Measurements from ENCODE around the gene RPP40. TPM values are rescaled to one million over a fixed set of nuclear protein-coding genes. Genes with fewer than 3 reads are reported as not detected.

RPP40 gene
- total RNA-seq, 6 experiments from 2014 or later, result 11.2 to 18.2 (median 16.8) TPM

DNA sequence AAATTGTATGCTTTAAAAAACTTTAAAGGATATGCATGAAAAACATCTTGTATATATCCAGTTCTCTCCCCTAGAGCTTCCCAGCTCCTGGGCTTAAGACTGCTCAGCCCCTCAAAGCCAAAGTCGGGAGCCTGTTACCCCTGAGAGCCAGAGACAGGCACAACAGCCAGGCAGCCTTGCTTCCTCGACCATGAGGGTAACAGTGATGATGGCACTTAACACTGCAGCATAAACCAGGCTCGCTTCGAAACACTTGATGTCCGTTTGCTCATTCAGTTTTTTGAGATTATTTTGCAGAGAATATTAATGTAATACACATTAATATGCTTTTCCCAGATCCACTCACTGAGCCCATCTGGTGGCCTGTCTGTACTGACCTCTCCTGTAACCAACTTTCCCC is 47.2 kb downstream of the RPP40 start:
- Mint-ChIP-seq H3K27ac (no peak overlapping the region), H3K27me3 (ENCODE audit: insufficient read depth) (peaks cover 1% of the 10 kb centered on the region), H3K4me1 (ENCODE audit: low read depth) (peaks cover 18% of the 10 kb centered on the region), H3K36me3 (ENCODE audit: low read depth) (peaks cover 7% of the 10 kb centered on the region; the same call in 1 of the 2 replicates), H3K9me3 (no peaks in the 10 kb centered on the region), H3K4me3 (no peak overlapping the region)
- TF ChIP-seq, protein P1, sequence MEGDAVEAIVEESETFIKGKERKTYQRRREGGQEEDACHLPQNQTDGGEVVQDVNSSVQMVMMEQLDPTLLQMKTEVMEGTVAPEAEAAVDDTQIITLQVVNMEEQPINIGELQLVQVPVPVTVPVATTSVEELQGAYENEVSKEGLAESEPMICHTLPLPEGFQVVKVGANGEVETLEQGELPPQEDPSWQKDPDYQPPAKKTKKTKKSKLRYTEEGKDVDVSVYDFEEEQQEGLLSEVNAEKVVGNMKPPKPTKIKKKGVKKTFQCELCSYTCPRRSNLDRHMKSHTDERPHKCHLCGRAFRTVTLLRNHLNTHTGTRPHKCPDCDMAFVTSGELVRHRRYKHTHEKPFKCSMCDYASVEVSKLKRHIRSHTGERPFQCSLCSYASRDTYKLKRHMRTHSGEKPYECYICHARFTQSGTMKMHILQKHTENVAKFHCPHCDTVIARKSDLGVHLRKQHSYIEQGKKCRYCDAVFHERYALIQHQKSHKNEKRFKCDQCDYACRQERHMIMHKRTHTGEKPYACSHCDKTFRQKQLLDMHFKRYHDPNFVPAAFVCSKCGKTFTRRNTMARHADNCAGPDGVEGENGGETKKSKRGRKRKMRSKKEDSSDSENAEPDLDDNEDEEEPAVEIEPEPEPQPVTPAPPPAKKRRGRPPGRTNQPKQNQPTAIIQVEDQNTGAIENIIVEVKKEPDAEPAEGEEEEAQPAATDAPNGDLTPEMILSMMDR (IDR thresholded peaks at IDR 0.05), result no peak
- no peak for DNase-seq

DNA sequence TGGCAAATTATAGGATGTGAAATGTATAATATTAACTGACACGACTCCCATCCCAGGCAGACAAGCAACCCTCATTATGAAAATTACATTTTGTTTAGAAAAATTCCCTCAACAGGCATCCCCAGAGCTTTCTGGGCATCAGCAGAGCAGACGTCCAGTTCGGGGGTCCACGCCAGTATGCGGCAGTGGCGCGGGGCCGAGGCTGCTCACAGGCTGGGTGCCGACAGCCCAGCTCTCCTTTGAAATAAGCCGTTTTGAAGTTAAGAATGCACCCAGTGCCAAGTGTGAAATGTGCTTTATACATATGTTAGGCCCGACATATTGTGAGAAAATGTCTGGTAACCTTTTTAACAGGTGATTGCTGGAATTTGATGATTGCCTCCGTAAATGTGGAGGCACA is 50.4 kb downstream of the RPP40 start:
- peaks cover 20% of the 10 kb centered on the region for H3K36me3 Mint-ChIP-seq (ENCODE audit: low read depth)
- H3K27ac Mint-ChIP-seq, result no peak overlapping the region
- TF ChIP-seq, protein P1 (IDR thresholded peaks at IDR 0.05), result no peak
- no peaks in the 10 kb centered on the region for H3K9me3 Mint-ChIP-seq
- peaks cover 18% of the 10 kb centered on the region for H3K4me1 Mint-ChIP-seq (ENCODE audit: low read depth)
- no peaks in the 10 kb centered on the region; the same call in none of the 2 replicates for H3K27me3 Mint-ChIP-seq (ENCODE audit: insufficient read depth)
- no peak overlapping the region for H3K4me3 Mint-ChIP-seq
- no peak for DNase-seq

DNA sequence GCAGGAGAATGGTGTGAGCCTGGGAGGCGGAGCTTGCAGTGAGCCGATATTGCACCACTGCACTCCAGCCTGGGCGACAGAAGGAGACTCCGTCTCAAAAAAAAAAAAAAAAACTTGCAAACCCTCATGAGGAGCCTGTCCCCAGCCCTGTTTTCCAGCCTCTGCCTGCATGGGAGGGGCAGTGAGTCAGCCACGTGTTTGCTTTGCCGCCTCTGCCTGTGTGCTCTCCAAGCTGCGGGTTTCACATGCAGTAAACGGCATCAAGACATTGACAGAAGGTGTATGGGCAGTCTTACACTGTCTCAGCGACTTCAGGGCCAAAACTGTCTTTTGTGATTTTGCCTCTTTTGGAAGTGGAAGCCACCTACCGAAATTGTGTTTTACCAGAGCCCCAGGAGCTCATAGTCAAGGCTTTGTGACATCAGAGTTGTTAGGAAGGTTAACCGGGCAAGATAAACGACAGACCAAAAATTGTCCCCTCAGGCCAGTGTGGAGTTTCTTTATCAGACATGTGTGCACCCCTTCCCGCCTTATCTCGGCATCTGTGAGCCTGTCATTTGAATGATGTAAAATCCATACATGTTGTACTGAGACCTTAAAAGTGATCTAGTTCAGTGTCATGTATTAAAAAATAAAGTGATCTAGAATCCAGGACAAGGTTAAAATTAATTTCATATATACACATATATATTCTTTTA is 52.9 kb downstream of the RPP40 start:
- H3K36me3 Mint-ChIP-seq (ENCODE audit: low read depth), result peaks cover 24% of the 10 kb centered on the region
- no peaks in the 10 kb centered on the region for H3K9me3 Mint-ChIP-seq
- H3K4me1 Mint-ChIP-seq (ENCODE audit: low read depth), result peaks cover 18% of the 10 kb centered on the region
- H3K27ac Mint-ChIP-seq, result no peak overlapping the region
- DNase-seq, result no peak
- TF ChIP-seq, protein P1 (IDR thresholded peaks at IDR 0.05), result no peak
- H3K4me3 Mint-ChIP-seq, result no peak overlapping the region
- H3K27me3 Mint-ChIP-seq (ENCODE audit: insufficient read depth), result peaks cover 2% of the 10 kb centered on the region

DNA sequence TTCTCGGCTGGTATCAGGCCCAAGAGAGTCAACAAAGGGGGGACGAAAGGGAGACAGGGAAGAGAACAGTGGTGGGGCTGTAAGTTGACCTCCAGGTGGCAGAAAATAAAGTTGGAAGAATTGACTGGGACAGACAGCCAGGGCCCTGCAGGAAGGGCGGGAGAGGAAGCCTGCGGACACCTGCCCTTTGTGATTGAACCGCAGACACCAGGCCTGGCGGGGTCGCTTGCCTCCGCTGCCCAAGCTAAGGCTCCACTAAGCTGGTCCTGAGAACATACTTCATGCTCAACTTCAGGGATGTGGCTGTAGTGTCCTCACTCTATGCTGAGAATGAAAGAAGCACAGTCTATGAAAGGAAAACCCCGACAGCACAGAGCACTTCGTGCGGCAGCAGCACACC is 53.8 kb downstream of the RPP40 start:
- TF ChIP-seq, protein P1 (IDR thresholded peaks at IDR 0.05), result no peak
- Mint-ChIP-seq H3K27ac (no peak overlapping the region), H3K9me3 (no peaks in the 10 kb centered on the region), H3K36me3 (ENCODE audit: low read depth) (peaks cover 30% of the 10 kb centered on the region), H3K4me3 (no peak overlapping the region), H3K4me1 (ENCODE audit: low read depth) (peaks cover 16% of the 10 kb centered on the region), H3K27me3 (ENCODE audit: insufficient read depth) (peaks cover 2% of the 10 kb centered on the region)
- DNase-seq, result no peak

DNA sequence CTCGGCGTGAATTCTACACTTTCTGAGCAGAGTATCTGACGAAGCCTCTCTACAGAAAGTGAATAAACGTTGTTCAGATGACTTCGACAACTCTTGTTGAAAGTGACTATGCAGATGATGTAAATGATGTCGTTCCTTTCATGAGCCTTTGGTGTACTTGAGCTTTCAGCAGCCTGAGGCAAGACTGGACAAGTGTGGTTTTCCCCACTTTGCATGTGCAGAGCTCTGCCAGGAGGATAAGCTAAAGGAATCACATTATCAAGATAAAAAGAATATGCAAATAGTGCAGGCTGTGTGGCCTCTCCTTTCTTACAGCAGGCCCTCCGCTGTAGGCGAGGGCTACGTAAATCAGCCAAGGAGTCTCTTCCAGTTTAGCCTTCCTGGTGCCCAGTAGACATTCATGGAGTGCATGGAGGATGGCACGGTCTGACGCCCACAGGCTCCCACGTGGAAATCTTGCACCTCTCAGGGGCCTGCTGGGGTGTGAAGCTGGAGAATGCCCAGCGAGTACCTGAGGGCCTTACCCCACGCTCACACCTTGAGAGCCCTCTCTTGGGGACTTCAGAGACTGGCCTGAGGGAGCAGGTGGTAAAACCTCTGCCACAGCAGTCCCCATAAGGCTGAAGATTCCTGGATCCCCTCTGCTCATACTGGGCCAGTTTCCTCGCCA is 54.9 kb downstream of the RPP40 start:
- Mint-ChIP-seq H3K27me3 (ENCODE audit: insufficient read depth) (peaks cover 2% of the 10 kb centered on the region), H3K4me3 (no peak overlapping the region), H3K9me3 (no peaks in the 10 kb centered on the region), H3K27ac (no peak overlapping the region), H3K36me3 (ENCODE audit: low read depth) (peaks cover 39% of the 10 kb centered on the region), H3K4me1 (ENCODE audit: low read depth) (peaks cover 9% of the 10 kb centered on the region)
- TF ChIP-seq, protein P1 (IDR thresholded peaks at IDR 0.05), result no peak
- no peak for DNase-seq

Data from HFFc6 (cell line).